Osteocyte (in vitro differentiated cells): ENCODE results near the gene DDX18. TPM values are rescaled to one million over a fixed set of nuclear protein-coding genes. Genes with fewer than 3 reads are reported as not detected.
"Not testable (repeated sequence)": the region's sequence is repeated elsewhere in the genome, so short reads cannot be mapped to it uniquely, and the experiment has no call there.

Source experiments
- DNase-seq: peaks from one replicate; pipeline ENCODE4 v3.0.0; 2021; ENCODE audit warnings: mixed read lengths; ENCODE audit not compliant: unreplicated experiment; ENCODE audit errors: extremely low spot score
- H3K27ac Mint-ChIP-seq: one replicate; pipeline ENCODE4 v1.8.0; 2021; ENCODE audit warnings: mild to moderate bottlenecking, mixed read lengths; ENCODE audit not compliant: unreplicated experiment
- H3K27me3 Mint-ChIP-seq: one replicate; pipeline ENCODE4 v1.8.0; 2021; ENCODE audit warnings: mixed read lengths; ENCODE audit not compliant: unreplicated experiment
- H3K36me3 Mint-ChIP-seq: one replicate; pipeline ENCODE4 v1.8.0; 2021; ENCODE audit warnings: mixed read lengths; ENCODE audit not compliant: unreplicated experiment
- H3K4me1 Mint-ChIP-seq: one replicate; pipeline ENCODE4 v1.8.0; 2021; ENCODE audit warnings: mixed read lengths; ENCODE audit not compliant: unreplicated experiment
- H3K4me3 Mint-ChIP-seq: one replicate; pipeline ENCODE4 v1.8.0; 2021; ENCODE audit warnings: mild to moderate bottlenecking, moderate library complexity, mixed read lengths; ENCODE audit not compliant: unreplicated experiment
- H3K9me3 Mint-ChIP-seq: one replicate; pipeline ENCODE4 v1.8.0; 2021; ENCODE audit warnings: mixed read lengths; ENCODE audit not compliant: unreplicated experiment
- total RNA-seq: library from RNA; stranded (reverse); gene quantifications from 2 replicates; pipeline ENCODE4 v1.2.1, GENCODE V29; 2021
- TF ChIP-seq, protein P1 (sequence below): fragments of 200-600 bp; sonication (generic); IDR thresholded peaks from 2 replicates; pipeline ENCODE4 v1.5.0; 2021; ENCODE audit warnings: antibody characterized with exemption, mild to moderate bottlenecking, moderate library complexity

Gene DDX18
- total RNA-seq, 1 donor from 2014 or later: 49.4 TPM

DNA sequence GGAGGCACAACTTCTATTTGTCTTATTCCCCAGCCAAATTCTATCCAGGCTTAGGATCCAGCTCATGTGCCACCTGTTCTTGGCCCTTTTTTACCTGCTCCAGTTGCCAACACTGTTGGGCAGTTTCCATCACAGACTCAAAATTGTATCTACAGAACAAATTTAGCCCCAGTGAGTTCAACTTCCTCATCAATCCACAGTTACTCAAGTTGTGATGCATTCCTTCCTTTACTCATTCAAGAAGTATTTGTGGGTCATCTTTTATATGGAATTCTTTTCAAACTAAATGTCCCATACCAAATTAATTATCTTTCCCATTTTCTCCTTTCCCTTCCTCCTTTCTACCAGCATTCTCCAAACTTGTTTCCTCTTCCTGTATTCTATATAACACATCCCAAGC lies 12.7 kb upstream of the DDX18 start:
- TF ChIP-seq, protein P1, sequence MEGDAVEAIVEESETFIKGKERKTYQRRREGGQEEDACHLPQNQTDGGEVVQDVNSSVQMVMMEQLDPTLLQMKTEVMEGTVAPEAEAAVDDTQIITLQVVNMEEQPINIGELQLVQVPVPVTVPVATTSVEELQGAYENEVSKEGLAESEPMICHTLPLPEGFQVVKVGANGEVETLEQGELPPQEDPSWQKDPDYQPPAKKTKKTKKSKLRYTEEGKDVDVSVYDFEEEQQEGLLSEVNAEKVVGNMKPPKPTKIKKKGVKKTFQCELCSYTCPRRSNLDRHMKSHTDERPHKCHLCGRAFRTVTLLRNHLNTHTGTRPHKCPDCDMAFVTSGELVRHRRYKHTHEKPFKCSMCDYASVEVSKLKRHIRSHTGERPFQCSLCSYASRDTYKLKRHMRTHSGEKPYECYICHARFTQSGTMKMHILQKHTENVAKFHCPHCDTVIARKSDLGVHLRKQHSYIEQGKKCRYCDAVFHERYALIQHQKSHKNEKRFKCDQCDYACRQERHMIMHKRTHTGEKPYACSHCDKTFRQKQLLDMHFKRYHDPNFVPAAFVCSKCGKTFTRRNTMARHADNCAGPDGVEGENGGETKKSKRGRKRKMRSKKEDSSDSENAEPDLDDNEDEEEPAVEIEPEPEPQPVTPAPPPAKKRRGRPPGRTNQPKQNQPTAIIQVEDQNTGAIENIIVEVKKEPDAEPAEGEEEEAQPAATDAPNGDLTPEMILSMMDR: no peak
- Mint-ChIP-seq H3K4me1 (peaks cover 5% of the 10 kb centered on the region), H3K27ac (no peak overlapping the region), H3K9me3 (peaks cover 4% of the 10 kb centered on the region), H3K4me3 (no peak overlapping the region), H3K27me3 (peaks cover 39% of the 10 kb centered on the region), H3K36me3 (no peaks in the 10 kb centered on the region)
- DNase-seq: no peak

DNA sequence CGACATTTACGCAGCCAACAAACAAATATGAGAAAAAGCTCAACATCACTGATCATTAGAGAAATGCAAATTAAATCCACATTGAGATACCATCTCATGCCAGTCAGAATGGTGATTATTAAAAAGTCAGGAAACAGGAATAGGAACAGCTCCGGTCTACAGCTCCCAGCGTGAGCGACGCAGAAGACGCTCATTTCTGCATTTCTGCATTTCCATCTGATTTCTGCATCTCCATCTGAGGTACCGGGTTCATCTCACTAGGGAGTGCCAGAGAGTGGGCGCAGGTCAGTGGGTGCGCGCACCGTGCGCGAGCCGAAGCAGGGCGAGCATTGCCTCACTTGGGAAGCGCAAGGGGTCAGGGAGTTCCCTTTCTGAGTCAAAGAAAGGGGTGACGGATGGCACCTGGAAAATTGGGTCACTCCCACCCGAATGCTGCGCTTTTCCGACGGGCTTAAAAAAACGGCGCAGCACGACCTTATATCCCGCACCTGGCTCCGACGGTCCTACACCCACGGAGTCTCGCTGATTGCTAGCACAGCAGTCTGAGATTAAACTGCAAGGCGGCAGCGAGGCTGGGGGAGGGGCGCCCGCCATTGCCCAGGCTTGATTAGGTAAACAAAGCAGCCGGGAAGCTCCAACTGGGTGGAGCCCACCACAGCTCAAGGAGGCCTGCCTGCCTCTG lies 10.7 kb upstream of the DDX18 start:
- not testable (repeated sequence) for H3K4me1 Mint-ChIP-seq, DNase-seq, H3K9me3 Mint-ChIP-seq, H3K36me3 Mint-ChIP-seq, H3K27ac Mint-ChIP-seq
- Mint-ChIP-seq H3K4me3 (peak overlapping the region; percentile 75), H3K27me3 (peaks cover 35% of the 10 kb centered on the region)

DNA sequence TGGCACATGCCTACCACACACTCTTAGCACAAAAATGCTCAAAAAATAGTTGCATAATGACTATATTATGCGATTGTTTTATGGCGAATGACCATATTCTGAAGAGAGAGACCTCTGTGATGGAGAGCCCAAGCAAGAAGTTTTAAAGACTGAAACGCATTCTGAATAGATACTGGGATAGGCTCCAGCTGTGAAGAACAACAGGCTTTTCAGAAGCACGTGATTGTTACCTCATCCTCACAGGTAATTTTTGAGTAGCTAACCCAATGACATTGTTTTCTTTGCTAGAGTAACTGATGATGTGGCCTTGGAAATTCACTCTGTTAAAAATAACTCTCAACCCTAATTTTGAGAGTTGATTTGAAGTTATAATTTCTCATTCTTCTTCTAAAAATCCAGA lies 2.0 kb upstream of the DDX18 start:
- Mint-ChIP-seq H3K27me3 (peaks cover 8% of the 10 kb centered on the region), H3K9me3 (no peaks in the 10 kb centered on the region), H3K36me3 (peaks cover 6% of the 10 kb centered on the region), H3K27ac (no peak overlapping the region), H3K4me3 (no peak overlapping the region), H3K4me1 (peaks cover 19% of the 10 kb centered on the region)
- TF ChIP-seq, protein P1: no peak
- DNase-seq: no peak

DNA sequence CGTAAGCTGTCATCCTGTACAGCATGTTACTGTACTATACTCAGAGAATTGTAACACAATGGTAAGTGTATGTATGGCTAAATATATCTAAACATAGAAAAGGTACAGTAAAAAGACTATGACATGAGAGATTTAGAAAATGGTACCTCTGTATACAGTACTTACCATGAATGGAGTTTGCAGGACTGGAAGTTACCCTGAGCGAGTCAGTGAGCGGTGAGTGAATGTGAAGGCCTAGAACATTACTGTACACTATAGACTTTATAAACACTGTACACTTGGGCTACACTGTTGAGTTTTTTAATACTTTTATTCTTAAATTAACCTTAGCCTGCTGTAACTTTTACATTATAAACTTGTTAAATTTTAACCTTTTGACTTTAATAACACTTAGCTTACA lies 1.5 kb downstream of the DDX18 start:
- Mint-ChIP-seq H3K27ac (no peak overlapping the region), H3K4me3 (peak overlapping the region; percentile 90), H3K9me3 (no peaks in the 10 kb centered on the region), H3K4me1 (peaks cover 19% of the 10 kb centered on the region), H3K36me3 (peaks cover 34% of the 10 kb centered on the region), H3K27me3 (peaks cover 8% of the 10 kb centered on the region)
- TF ChIP-seq, protein P1: no peak
- DNase-seq: no peak

DNA sequence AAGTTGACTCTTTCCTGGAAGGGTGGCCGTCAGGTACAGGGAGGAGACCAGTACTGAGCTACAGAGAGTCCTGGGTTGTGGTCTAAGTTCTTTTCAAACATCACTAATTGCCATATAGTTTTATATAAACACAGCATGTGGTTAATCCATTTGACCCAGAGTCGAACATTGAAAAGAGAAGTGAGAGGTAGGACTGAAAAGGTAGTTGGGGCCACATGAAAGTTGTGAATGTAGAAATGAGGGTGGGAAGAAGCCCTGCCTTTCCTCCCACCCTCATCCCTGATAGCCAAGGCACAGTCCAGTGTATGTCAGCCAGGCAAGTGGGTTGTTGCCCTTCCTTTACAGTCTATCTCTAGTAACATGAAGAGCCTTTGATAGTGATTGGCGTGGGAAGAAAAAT lies 4.4 kb downstream of the DDX18 start:
- H3K4me1 Mint-ChIP-seq: peaks cover 19% of the 10 kb centered on the region
- peaks cover 58% of the 10 kb centered on the region for H3K36me3 Mint-ChIP-seq
- no peaks in the 10 kb centered on the region for H3K9me3 Mint-ChIP-seq
- no peak overlapping the region for H3K27ac Mint-ChIP-seq
- no peak overlapping the region for H3K4me3 Mint-ChIP-seq
- TF ChIP-seq, protein P1: no peak
- DNase-seq: no peak
- H3K27me3 Mint-ChIP-seq: no peaks in the 10 kb centered on the region
